GM21423 (cell line): ENCODE measurements around the gene DOCK2.
"Not testable (repeated sequence)": the region's sequence is repeated elsewhere in the genome, so short reads cannot be mapped to it uniquely, and the experiment has no call there.

Source experiments
- ATAC-seq: cut with Tn5 transposase; IDR thresholded peaks from one replicate; pipeline ENCODE4 v1.9.1; 2021; ENCODE audit warnings: mild to moderate bottlenecking, moderate library complexity; ENCODE audit not compliant: unreplicated experiment

The DOCK2 gene

GRCh38 chr5:169922474-169922873 is 285.4 kb downstream of the DOCK2 start:
- ATAC-seq, result no peak

GRCh38 chr5:169923988-169924387 is 286.9 kb downstream of the DOCK2 start:
- peak; percentile 64 for ATAC-seq

GRCh38 chr5:169933127-169933526 is 296.1 kb downstream of the DOCK2 start:
- ATAC-seq, result no peak

GRCh38 chr5:169933616-169934015 is 296.5 kb downstream of the DOCK2 start:
- no peak for ATAC-seq

GRCh38 chr5:169934990-169935389 is 297.9 kb downstream of the DOCK2 start:
- no peak for ATAC-seq

- ATAC-seq, result no peak
Observed at GRCh38 chr5:169935762-169936161, 298.7 kb downstream of the DOCK2 start.

- no peak for ATAC-seq
Observed at GRCh38 chr5:169938439-169938838, 301.4 kb downstream of the DOCK2 start.

- no peak for ATAC-seq
Observed at GRCh38 chr5:169939731-169940130, 302.7 kb downstream of the DOCK2 start.

GRCh38 chr5:169941542-169941941 is 304.5 kb downstream of the DOCK2 start:
- ATAC-seq, result no peak

- no peak for ATAC-seq
Observed at GRCh38 chr5:169942181-169942580, 305.1 kb downstream of the DOCK2 start.

GRCh38 chr5:169943026-169943425 is 306.0 kb downstream of the DOCK2 start:
- no peak for ATAC-seq

- ATAC-seq, result no peak
Observed at GRCh38 chr5:169944115-169944514, 307.0 kb downstream of the DOCK2 start.

- peak; percentile 51 for ATAC-seq
Observed at GRCh38 chr5:169944922-169945680, 308.0 kb downstream of the DOCK2 start.

- ATAC-seq, result no peak
Observed at GRCh38 chr5:169945831-169946261, 308.8 kb downstream of the DOCK2 start.

- no peak for ATAC-seq
Observed at GRCh38 chr5:169946743-169947295, 309.7 kb downstream of the DOCK2 start.

GRCh38 chr5:169950333-169950732 is 313.3 kb downstream of the DOCK2 start:
- no peak for ATAC-seq

- ATAC-seq, result not testable (repeated sequence)
Observed at GRCh38 chr5:169953196-169953595, 316.1 kb downstream of the DOCK2 start.

GRCh38 chr5:169954786-169955185 is 317.7 kb downstream of the DOCK2 start:
- ATAC-seq, result no peak

GRCh38 chr5:169956126-169956525 is 319.1 kb downstream of the DOCK2 start:
- ATAC-seq, result no peak

- ATAC-seq, result no peak
Observed at GRCh38 chr5:169956756-169957155, 319.7 kb downstream of the DOCK2 start.

GRCh38 chr5:169958278-169958677 is 321.2 kb downstream of the DOCK2 start:
- no peak for ATAC-seq

- no peak for ATAC-seq
Observed at GRCh38 chr5:169960659-169961058, 323.6 kb downstream of the DOCK2 start.

- no peak for ATAC-seq
Observed at GRCh38 chr5:169964246-169964645, 327.2 kb downstream of the DOCK2 start.
